ENCODE data around the gene NINJ2.

Gene NINJ2

GRCh38 chr12:569091-569676 is 94.1 kb downstream of the NINJ2 start:
- DNase-seq, result no peak

GRCh38 chr12:568486-568885 is 94.8 kb downstream of the NINJ2 start:
- no peak for DNase-seq

- DNase-seq, result no peak
These were observed 97.6 kb downstream of the NINJ2 start for GRCh38 chr12:565589-566105.

GRCh38 chr12:565161-565560 is 98.1 kb downstream of the NINJ2 start:
- no peak for DNase-seq

- DNase-seq, result no peak
These were observed 99.4 kb downstream of the NINJ2 start for GRCh38 chr12:563787-564298.

GRCh38 chr12:563250-563781 is 99.9 kb downstream of the NINJ2 start:
- peak; percentile 48 for DNase-seq

GRCh38 chr12:562634-563033 is 100.6 kb downstream of the NINJ2 start:
- DNase-seq, result no peak

GRCh38 chr12:561908-562593 is 101.2 kb downstream of the NINJ2 start:
- no peak for DNase-seq

- DNase-seq, result no peak
These were observed 101.9 kb downstream of the NINJ2 start for GRCh38 chr12:561391-561705.

GRCh38 chr12:560691-561390 is 102.4 kb downstream of the NINJ2 start:
- DNase-seq, result no peak

GRCh38 chr12:559906-560455 is 103.3 kb downstream of the NINJ2 start:
- no peak for DNase-seq

- no peak for DNase-seq
These were observed 103.9 kb downstream of the NINJ2 start for GRCh38 chr12:559208-559905.

GRCh38 chr12:558580-558979 is 104.7 kb downstream of the NINJ2 start:
- DNase-seq, result no peak

- no peak for DNase-seq
These were observed 106.7 kb downstream of the NINJ2 start for GRCh38 chr12:556498-556897.

GRCh38 chr12:554001-554285 is 109.3 kb downstream of the NINJ2 start:
- no peak for DNase-seq

GRCh38 chr12:553216-554000 is 109.8 kb downstream of the NINJ2 start:
- DNase-seq, result no peak

- DNase-seq, result no peak
These were observed 110.8 kb downstream of the NINJ2 start for GRCh38 chr12:552466-552865.

- no peak for DNase-seq
These were observed 112.6 kb downstream of the NINJ2 start for GRCh38 chr12:550473-551260.

- DNase-seq, result no peak
These were observed 113.7 kb downstream of the NINJ2 start for GRCh38 chr12:549476-550082.

- DNase-seq, result no peak
These were observed 115.3 kb downstream of the NINJ2 start for GRCh38 chr12:547883-548470.
